OCI-LY3 (cell line): ENCODE measurements around the gene HADH.

Experiments used
- H2AFZ ChIP-seq: fragments of 200-600, 300-600 bp; shearing (Covaris generic); 2 replicates; pipeline ENCODE4 v1.6.0; 2014; ENCODE audit warnings: antibody characterized with exemption, low read depth, low read length
- H3K27ac ChIP-seq: fragments of 200-600, 300-600 bp; sonication (generic); 2 replicates; pipeline ENCODE4 v1.5.1; 2014; ENCODE audit warnings: mild to moderate bottlenecking, low read length, moderate library complexity, mixed read lengths
- H3K27me3 ChIP-seq: fragments of 200-600, 300-600 bp; sonication (generic); 2 replicates; pipeline ENCODE4 v1.6.1; 2014; ENCODE audit warnings: low read depth, low read length, mixed read lengths
- H3K36me3 ChIP-seq: fragments of 200-600, 300-600 bp; sonication (generic); replicated peaks from 2 replicates; pipeline ENCODE3; 2014; ENCODE audit warnings: low read depth, low read length, mixed read lengths
- H3K4me1 ChIP-seq: fragments of 300-600, 200-600 bp; sonication (generic); 2 replicates; pipeline ENCODE4 v1.6.1; 2014; ENCODE audit warnings: low read length, mixed read lengths
- H3K4me2 ChIP-seq: fragments of 200-600, 300-600 bp; sonication (generic); 2 replicates; pipeline ENCODE4 v1.6.1; 2014; ENCODE audit warnings: low read length, mixed read lengths
- H3K4me3 ChIP-seq: fragments of 300-600, 200-600 bp; sonication (generic); 2 replicates; pipeline ENCODE4 v1.5.1; 2014; ENCODE audit warnings: antibody characterized with exemption, mild to moderate bottlenecking, low read length, moderate library complexity
- H3K79me2 ChIP-seq: fragments of 300-600, 200-600 bp; shearing (Covaris generic); 2 replicates; pipeline ENCODE4 v1.6.1; 2014; ENCODE audit warnings: mild to moderate bottlenecking, low read length, mixed read lengths
- H3K9ac ChIP-seq: fragments of 300-600, 200-600 bp; shearing (Covaris generic); 2 replicates; pipeline ENCODE4 v1.6.0; 2014; ENCODE audit warnings: mild to moderate bottlenecking, low read length, moderate library complexity
- H3K9me3 ChIP-seq: fragments of 200-600, 300-600 bp; shearing (Covaris generic); 2 replicates; pipeline ENCODE4 v1.6.1; 2014; ENCODE audit warnings: low read length, mixed read lengths; ENCODE audit not compliant: insufficient read depth
- H4K20me1 ChIP-seq: fragments of 200-600, 300-600 bp; sonication (generic); 2 replicates; pipeline ENCODE4 v1.6.1; 2016; ENCODE audit warnings: low read length, mixed read lengths; ENCODE audit not compliant: insufficient read depth
- CTCF ChIP-seq: fragments of 200-600, 300-600 bp; sonication (generic); IDR thresholded peaks from 2 replicates; pipeline ENCODE4 v1.5.1; 2014; ENCODE audit warnings: antibody characterized with exemption, low read length, low read depth
- EZH2phosphoT487 ChIP-seq: fragments of 200-600 bp; shearing (Covaris generic); IDR thresholded peaks from 2 replicates; pipeline ENCODE4 v1.6.1; 2018; ENCODE audit warnings: antibody characterized with exemption, mixed run types, low read depth

HADH gene

DNA sequence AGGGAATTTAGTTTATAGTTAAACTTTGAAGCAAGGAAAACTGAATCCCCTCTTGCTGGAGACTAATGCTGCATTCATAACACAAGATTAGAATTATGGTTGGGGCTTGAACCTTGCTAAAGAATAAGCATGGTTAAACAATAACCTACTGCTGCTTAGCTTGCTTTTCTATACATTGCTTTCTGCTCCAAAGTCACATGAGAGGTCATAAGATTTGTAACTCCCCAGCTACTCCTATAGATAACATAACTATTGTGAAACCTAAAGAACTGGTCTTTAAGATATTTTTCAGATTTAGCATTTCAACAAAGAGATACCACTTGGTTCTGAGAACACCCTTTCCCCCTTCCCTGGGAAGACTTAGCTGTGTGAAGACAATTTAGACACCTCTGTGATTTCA, 17.1 kb upstream of the HADH start:
- TF ChIP-seq CTCF (no peak), EZH2phosphoT487 (no peak)
- no peaks in the 10 kb centered on the region for H3K36me3 ChIP-seq
- no peak overlapping the region for H3K27ac ChIP-seq
- no peak overlapping the region for H3K9ac ChIP-seq
- no peaks in the 10 kb centered on the region for H3K27me3 ChIP-seq
- no peaks in the 10 kb centered on the region for H3K9me3 ChIP-seq
- no peaks in the 10 kb centered on the region for H4K20me1 ChIP-seq
- no peak overlapping the region for H3K4me2 ChIP-seq
- no peaks in the 10 kb centered on the region for H3K79me2 ChIP-seq
- no peak overlapping the region for H3K4me3 ChIP-seq
- H3K4me1 ChIP-seq = 0 out of 2 replicates have a peak, but pooled peaks cover 3% of the 10 kb centered on the region
- no peak overlapping the region for H2AFZ ChIP-seq

DNA sequence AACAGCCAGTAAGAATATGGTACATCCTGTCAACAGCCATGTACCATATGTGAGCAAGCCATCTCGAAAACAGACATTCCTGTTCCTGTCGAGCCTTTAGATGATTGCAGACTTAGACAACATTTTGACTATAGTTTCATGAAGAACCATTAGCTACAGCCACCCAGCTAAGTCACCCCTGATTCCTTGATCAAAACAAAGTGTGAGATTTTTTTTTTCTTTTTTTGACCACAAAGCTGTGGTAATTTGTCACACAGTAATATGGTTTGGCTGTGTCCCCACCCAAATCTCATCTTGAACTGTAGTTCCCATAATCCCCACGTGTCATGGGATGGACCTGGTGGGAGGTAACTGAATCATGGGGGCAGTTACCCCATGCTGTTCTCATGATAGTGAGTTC, 15.2 kb upstream of the HADH start:
- Histone ChIP-seq H4K20me1 (no peaks in the 10 kb centered on the region), H3K27ac (no peak overlapping the region), H2AFZ (no peak overlapping the region), H3K9ac (no peak overlapping the region), H3K27me3 (no peaks in the 10 kb centered on the region), H3K79me2 (no peaks in the 10 kb centered on the region), H3K4me3 (no peak overlapping the region), H3K36me3 (no peaks in the 10 kb centered on the region), H3K9me3 (no peaks in the 10 kb centered on the region), H3K4me1 (0 out of 2 replicates have a peak, but pooled peaks cover 3% of the 10 kb centered on the region), H3K4me2 (no peak overlapping the region)
- no peak for TF ChIP-seq EZH2phosphoT487
- TF ChIP-seq CTCF = no peak

GRCh38 chr4:107977482-107977881, 12.2 kb upstream of the HADH start:
- Histone ChIP-seq H3K27ac (no peak overlapping the region), H3K4me1 (0 out of 2 replicates have a peak, but pooled peaks cover 3% of the 10 kb centered on the region), H3K36me3 (no peaks in the 10 kb centered on the region), H2AFZ (no peak overlapping the region), H3K27me3 (no peaks in the 10 kb centered on the region), H3K4me2 (no peak overlapping the region), H3K79me2 (no peaks in the 10 kb centered on the region), H4K20me1 (no peaks in the 10 kb centered on the region), H3K9ac (no peak overlapping the region), H3K9me3 (no peaks in the 10 kb centered on the region), H3K4me3 (no peak overlapping the region)
- TF ChIP-seq EZH2phosphoT487 (no peak), CTCF (no peak)

DNA sequence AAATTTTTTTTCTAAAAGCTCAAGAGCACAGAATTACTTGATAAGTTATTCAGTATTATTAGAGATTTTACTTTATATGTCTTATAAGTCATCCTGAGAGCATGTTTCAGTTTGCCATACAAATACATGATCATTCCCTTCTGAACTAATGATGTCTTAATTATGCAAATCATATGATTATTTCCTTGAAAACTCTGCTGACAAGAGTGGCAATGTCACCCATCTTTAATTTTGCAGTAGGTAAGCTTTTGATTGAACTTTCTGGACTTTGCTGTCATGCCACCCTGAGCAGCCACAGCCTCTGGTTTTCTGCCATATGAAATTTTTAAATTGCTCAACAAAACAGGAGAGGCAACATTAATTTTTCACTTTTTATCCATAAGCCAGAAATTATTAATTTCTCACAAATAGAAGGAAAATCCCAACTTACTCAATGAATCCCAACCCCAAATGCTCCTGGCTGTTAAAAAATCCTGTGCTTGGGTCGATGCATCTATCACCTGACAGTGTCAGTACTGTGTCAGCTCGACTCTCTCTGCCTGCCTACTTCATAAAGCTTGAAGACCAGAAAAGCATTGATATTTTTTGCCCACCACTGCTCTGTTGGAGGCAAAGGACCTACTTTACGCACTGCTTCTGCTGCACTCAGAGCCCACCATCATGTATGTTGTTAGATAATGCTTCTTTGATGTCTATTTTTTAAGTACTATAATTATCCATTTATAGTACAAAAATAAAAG, 11.6 kb upstream of the HADH start:
- 0 out of 2 replicates have a peak, but pooled peaks cover 3% of the 10 kb centered on the region for H3K4me1 ChIP-seq
- no peaks in the 10 kb centered on the region for H4K20me1 ChIP-seq
- no peak overlapping the region for H3K27ac ChIP-seq
- TF ChIP-seq EZH2phosphoT487 = no peak
- TF ChIP-seq CTCF = no peak
- H3K9me3 ChIP-seq = no peaks in the 10 kb centered on the region
- H3K36me3 ChIP-seq = no peaks in the 10 kb centered on the region
- H3K27me3 ChIP-seq = no peaks in the 10 kb centered on the region
- H3K79me2 ChIP-seq = no peaks in the 10 kb centered on the region
- no peak overlapping the region for H3K4me2 ChIP-seq
- H3K4me3 ChIP-seq = no peak overlapping the region
- no peak overlapping the region for H2AFZ ChIP-seq
- no peak overlapping the region for H3K9ac ChIP-seq
